ENCODE results near the gene PRR12.

- TF ChIP-seq, protein P1, sequence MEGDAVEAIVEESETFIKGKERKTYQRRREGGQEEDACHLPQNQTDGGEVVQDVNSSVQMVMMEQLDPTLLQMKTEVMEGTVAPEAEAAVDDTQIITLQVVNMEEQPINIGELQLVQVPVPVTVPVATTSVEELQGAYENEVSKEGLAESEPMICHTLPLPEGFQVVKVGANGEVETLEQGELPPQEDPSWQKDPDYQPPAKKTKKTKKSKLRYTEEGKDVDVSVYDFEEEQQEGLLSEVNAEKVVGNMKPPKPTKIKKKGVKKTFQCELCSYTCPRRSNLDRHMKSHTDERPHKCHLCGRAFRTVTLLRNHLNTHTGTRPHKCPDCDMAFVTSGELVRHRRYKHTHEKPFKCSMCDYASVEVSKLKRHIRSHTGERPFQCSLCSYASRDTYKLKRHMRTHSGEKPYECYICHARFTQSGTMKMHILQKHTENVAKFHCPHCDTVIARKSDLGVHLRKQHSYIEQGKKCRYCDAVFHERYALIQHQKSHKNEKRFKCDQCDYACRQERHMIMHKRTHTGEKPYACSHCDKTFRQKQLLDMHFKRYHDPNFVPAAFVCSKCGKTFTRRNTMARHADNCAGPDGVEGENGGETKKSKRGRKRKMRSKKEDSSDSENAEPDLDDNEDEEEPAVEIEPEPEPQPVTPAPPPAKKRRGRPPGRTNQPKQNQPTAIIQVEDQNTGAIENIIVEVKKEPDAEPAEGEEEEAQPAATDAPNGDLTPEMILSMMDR (IDR thresholded peaks at IDR 0.05; ENCODE audit: low read depth, low read length, poor library complexity, severe bottlenecking): no peak
- TF ChIP-seq EZH2phosphoT487 (IDR thresholded peaks at IDR 0.05; ENCODE audit: borderline replicate concordance, low read length): no peak
Measured at GRCh38 chr19:49541914-49542313, 49.1 kb upstream of the PRR12 start.
